Gastroesophageal sphincter (tissue), 4 donors: Measurements from ENCODE around the gene NUP153. TPM values are rescaled to one million over a fixed set of nuclear protein-coding genes. Genes with fewer than 3 reads are reported as not detected.

Experiments
- ATAC-seq: fragments of 150-250 bp; one replicate; pipeline ENCODE4 v1.9.1; 2016; ENCODE audit warnings: mild to moderate bottlenecking, moderate library complexity
- H3K27ac ChIP-seq, 4 donors: fragments of 200-600 bp; sonication (generic) in 3 of 4; 1 replicate in 3 of 4; 2 replicates in 1 of 4; pipeline ENCODE4 v1.5.1; 2016 to 2019
- H3K27me3 ChIP-seq: fragments of 200-600 bp; sonication (generic); one replicate; pipeline ENCODE4 v1.5.1; 2019
- H3K36me3 ChIP-seq, 2 donors: fragments of 200-600 bp; sonication (generic); one replicate each; pipeline ENCODE4 v1.5.1; 2019; ENCODE audit warnings: control low read depth in 1 of 2
- H3K4me1 ChIP-seq, 3 donors: fragments of 200-600 bp; sonication (generic); 1 replicate in 2 of 3; 2 replicates in 1 of 3; pipeline ENCODE4 v1.5.1; 2016 to 2019; ENCODE audit warnings: control low read depth in 2 of 3
- H3K4me3 ChIP-seq, 2 donors: fragments of 200-600 bp; sonication (generic); one replicate each; pipeline ENCODE4 v1.5.1; 2019; ENCODE audit warnings: mild to moderate bottlenecking in 1 of 2, moderate library complexity in 1 of 2
- H3K9me3 ChIP-seq, 3 donors: fragments of 200-600 bp; sonication (generic); one replicate each; pipeline ENCODE4 v1.5.1; 2017 to 2019; ENCODE audit warnings: control low read depth in 2 of 3
- EP300 ChIP-seq: sonication (generic); formaldehyde crosslinking; IDR thresholded peaks from one replicate; pipeline ENCODE4 v1.6.1; 2017; ENCODE audit warnings: antibody characterized with exemption, mild to moderate bottlenecking
- POLR2A ChIP-seq, 2 donors: fragments of 450-650 bp; IDR thresholded peaks; one replicate each; pipeline ENCODE4 v1.6.1; 2017; ENCODE audit warnings: antibody characterized with exemption in 2 of 2, mild to moderate bottlenecking in 2 of 2, moderate library complexity in 1 of 2
- POLR2AphosphoS5 ChIP-seq: sonication (generic); formaldehyde crosslinking; IDR thresholded peaks from one replicate; pipeline ENCODE4 v1.6.1; 2017; ENCODE audit warnings: antibody characterized with exemption
- WGBS, 2 donors: methylation state at CpG; one replicate each; pipeline ENCODE4 v1.1.5; 2018; ENCODE audit warnings: low coverage in 1 of 2; 5-methylcytosine and 5-hydroxymethylcytosine counted together
- total RNA-seq, 4 donors: library from RNA; depleted of rRNA; stranded (reverse); fragments of >200 nt; gene quantifications; one replicate each; pipeline ENCODE4 v1.1.0, GENCODE V29; 2016
- TF ChIP-seq, protein P1 (sequence below), 4 experiments: fragments of 200-600 bp in 2 of 4; fragments of 450-650 bp in 2 of 4; sonication (generic) in 1 of 4; IDR thresholded peaks; one replicate each; pipeline ENCODE4 v1.5.1; 2017 to 2019; ENCODE audit warnings: antibody characterized with exemption in 4 of 4, mild to moderate bottlenecking in 2 of 4, moderate library complexity in 2 of 4

The NUP153 gene
- total RNA-seq, 4 donors from 2014 or later = 28.8 to 41.6 (median 31.2) TPM

DNA sequence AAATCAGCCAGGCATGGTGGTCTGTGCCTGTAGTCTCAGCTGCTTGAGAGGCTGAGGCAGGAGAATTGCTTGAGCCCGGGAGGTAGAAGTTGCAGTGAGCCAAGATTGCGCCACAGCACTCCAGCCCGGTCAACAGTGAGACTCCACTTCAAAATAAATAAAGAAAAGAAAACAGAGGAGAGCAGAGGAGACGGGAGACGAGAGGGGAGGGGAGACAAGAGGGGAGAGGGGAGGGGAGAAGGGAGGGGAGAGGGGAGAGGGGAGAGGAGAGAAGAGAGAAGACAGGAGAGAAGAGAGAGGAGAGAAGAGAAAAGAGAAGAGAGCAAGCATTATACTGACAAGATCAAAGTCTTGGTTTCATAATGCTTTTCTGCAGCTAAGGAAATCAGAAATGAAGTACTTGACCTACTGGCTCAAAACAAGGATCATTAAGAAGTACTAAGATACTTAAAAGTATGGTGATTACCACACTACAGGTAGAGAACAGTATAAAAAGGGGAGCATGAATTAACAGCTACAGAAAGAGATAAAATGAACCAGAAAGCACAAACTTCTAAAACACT is 76.1 kb downstream of the NUP153 start:
- Histone ChIP-seq H3K27me3 (no peaks in the 10 kb centered on the region), H3K4me1 (peaks cover 0 to 24% (median 0%) of the 10 kb centered on the region in 3 donors), H3K9me3 (no peaks in the 10 kb centered on the region), H3K4me3 (no peak overlapping the region), H3K36me3 (peaks cover 0 to 78% of the 10 kb centered on the region in 2 donors), H3K27ac (no peak overlapping the region)
- TF ChIP-seq EP300 = no peak
- no peak for ATAC-seq
- 67 to 68% methylated on average over 4 to 5 of the region's 5 CpGs for WGBS, 2 donors

DNA sequence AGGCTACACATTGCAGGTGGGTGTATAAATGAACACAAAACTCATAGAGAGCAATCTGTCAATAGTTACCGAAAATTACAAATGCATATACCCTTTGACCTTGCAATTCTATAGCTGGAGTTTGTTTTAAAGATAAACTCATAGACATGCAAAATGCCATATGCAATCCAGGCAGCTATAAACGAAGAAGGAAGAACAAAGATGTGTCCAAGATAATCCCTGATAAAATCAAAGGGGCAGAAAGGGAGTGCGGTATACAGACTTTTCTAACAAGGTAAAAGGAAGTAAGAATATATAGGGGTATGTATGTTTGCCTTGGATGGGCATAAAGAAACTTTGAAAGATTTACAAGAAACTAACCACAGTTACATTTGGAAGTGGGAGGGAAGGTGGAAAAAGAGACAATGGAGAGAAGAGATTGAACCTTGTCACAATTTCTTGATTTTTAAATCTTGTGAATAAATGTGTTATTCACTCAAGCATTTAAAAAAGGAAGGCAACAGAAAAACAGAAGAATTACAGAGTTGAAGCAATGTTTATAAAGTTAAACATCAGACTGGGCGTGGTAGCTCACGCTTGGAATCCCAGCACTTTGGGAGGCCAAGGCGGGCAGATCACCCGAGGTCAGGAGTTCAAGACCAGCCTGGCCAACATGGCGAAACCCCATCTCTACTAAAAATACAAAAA is 76.8 kb downstream of the NUP153 start:
- WGBS, 2 donors = 83 to 92% methylated on average over 7 to 8 of the region's 8 CpGs
- H3K4me1 ChIP-seq = peaks cover 0 to 24% (median 0%) of the 10 kb centered on the region in 3 donors
- peaks cover 0 to 79% of the 10 kb centered on the region in 2 donors for H3K36me3 ChIP-seq
- no peak for ATAC-seq
- no peak overlapping the region for H3K4me3 ChIP-seq
- no peak overlapping the region for H3K27ac ChIP-seq
- H3K9me3 ChIP-seq = no peaks in the 10 kb centered on the region
- TF ChIP-seq, protein P1, sequence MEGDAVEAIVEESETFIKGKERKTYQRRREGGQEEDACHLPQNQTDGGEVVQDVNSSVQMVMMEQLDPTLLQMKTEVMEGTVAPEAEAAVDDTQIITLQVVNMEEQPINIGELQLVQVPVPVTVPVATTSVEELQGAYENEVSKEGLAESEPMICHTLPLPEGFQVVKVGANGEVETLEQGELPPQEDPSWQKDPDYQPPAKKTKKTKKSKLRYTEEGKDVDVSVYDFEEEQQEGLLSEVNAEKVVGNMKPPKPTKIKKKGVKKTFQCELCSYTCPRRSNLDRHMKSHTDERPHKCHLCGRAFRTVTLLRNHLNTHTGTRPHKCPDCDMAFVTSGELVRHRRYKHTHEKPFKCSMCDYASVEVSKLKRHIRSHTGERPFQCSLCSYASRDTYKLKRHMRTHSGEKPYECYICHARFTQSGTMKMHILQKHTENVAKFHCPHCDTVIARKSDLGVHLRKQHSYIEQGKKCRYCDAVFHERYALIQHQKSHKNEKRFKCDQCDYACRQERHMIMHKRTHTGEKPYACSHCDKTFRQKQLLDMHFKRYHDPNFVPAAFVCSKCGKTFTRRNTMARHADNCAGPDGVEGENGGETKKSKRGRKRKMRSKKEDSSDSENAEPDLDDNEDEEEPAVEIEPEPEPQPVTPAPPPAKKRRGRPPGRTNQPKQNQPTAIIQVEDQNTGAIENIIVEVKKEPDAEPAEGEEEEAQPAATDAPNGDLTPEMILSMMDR (IDR thresholded peaks at IDR 0.05) = no peak
- no peak for TF ChIP-seq POLR2A (IDR thresholded peaks at IDR 0.05)
- no peak for TF ChIP-seq EP300
- TF ChIP-seq POLR2AphosphoS5 = no peak
- H3K27me3 ChIP-seq = no peaks in the 10 kb centered on the region

DNA sequence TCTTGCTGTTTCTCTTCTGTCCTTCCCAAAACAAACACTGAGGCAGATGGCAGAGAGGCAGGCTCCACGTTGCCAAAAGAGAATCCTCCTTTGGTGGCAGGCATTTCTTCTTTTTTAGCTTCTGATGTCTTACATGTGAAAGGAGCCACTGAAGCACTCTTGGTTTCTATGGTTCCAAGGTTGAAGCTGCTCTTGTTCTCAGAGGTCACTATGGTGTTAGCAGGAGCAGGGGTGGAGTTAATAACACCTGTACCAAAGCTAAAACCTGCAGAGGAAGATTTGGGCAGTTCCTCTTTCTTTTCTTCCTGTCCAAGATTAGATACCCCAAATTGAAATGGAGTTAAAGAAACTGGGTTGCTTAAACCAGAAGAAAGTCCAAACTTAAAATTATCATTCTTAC is 77.9 kb downstream of the NUP153 start:
- Histone ChIP-seq H3K27ac (no peak overlapping the region), H3K9me3 (no peaks in the 10 kb centered on the region), H3K4me3 (no peak overlapping the region), H3K27me3 (no peaks in the 10 kb centered on the region), H3K4me1 (peaks cover 0 to 27% (median 0%) of the 10 kb centered on the region in 3 donors), H3K36me3 (peaks cover 0 to 84% of the 10 kb centered on the region in 2 donors)
- 31% methylated on average over 1 of the region's 1 CpG; no CpG with 5 or more reads in 1 of the 2 donors for WGBS, 2 donors
- TF ChIP-seq, protein P1 (IDR thresholded peaks at IDR 0.05) = no peak
- TF ChIP-seq EP300 (no peak), POLR2AphosphoS5 (no peak), POLR2A (IDR thresholded peaks at IDR 0.05) (no peak)
- no peak for ATAC-seq

DNA sequence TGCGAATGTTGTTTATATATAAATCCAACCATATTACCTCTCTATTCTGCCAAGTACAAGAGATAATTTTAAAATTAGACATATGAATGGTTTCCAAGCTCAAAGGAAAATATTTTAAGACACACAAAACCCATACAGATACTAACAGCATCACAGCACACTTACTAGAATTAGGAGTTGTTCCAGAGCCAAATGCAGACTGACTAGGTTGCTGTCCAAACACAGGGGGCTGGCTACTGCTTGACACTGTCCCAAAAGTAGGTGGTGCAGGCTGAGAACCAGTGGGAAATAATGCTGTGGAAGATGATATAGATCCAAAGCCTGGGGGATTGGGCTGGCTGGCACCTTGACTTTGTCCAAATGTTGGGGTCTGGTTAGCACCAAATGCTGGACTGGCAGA is 82.3 kb downstream of the NUP153 start:
- 38 to 45% methylated on average over 1 of the region's 1 CpG for WGBS, 2 donors
- no peaks in the 10 kb centered on the region for H3K9me3 ChIP-seq
- no peak for ATAC-seq

DNA sequence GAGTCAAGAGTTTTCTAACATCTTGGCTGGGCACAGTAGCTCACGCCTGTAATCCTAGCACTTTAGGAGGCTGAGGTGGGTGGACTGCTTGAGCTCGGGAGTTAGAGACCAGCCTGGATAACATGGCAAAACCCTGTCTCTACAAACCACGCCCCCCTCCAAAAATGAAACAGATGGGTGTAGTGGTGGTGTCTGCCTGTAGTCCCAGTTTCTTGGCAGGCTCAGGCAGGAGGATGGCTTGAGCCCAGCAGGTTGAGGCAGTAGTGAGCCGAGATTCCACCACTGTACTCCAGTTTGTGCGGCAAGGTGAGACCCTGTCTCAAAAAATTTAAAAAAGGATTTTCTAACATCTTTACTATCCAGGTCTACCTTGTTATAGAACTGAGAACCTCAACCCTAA is 84.6 kb downstream of the NUP153 start:
- Histone ChIP-seq H3K4me3 (no peak overlapping the region), H3K9me3 (no peaks in the 10 kb centered on the region), H3K27me3 (no peaks in the 10 kb centered on the region), H3K27ac (no peak overlapping the region), H3K4me1 (peaks cover 0 to 10% (median 0%) of the 10 kb centered on the region in 3 donors), H3K36me3 (peaks cover 0 to 76% of the 10 kb centered on the region in 2 donors)
- ATAC-seq = no peak
- TF ChIP-seq, protein P1 (IDR thresholded peaks at IDR 0.05) = no peak
- TF ChIP-seq POLR2A (IDR thresholded peaks at IDR 0.05) (no peak), EP300 (no peak), POLR2AphosphoS5 (no peak)
- 62 to 89% methylated on average over 3 of the region's 5 CpGs for whole genome bisulfite sequencing, 2 donors

More for the DNA sequence above, 82.3 kb downstream of the NUP153 start:
- no peak overlapping the region for H3K4me3 ChIP-seq
- H3K36me3 ChIP-seq = peaks cover 0 to 79% of the 10 kb centered on the region in 2 donors
- H3K27ac ChIP-seq = no peak overlapping the region
- no peaks in the 10 kb centered on the region for H3K27me3 ChIP-seq
- H3K4me1 ChIP-seq = peaks cover 0 to 18% (median 0%) of the 10 kb centered on the region in 3 donors
- TF ChIP-seq, protein P1 (IDR thresholded peaks at IDR 0.05) = no peak
- no peak for TF ChIP-seq POLR2A (IDR thresholded peaks at IDR 0.05)
- TF ChIP-seq EP300 = no peak
- no peak for TF ChIP-seq POLR2AphosphoS5
